OCI-LY1 (cell line): ENCODE results near the gene RASGEF1C.

Experiments
- H2AFZ ChIP-seq: fragments of 200-600 bp; sonication (generic), shearing (Covaris generic); 2 replicates; pipeline ENCODE4 v1.6.0; 2014; ENCODE audit warnings: antibody characterized with exemption, mild to moderate bottlenecking, low read length
- H3F3A ChIP-seq: fragments of 200-600 bp; sonication (generic), shearing (Covaris generic); 2 replicates; pipeline ENCODE4 v1.6.0; 2014; ENCODE audit warnings: mild to moderate bottlenecking, antibody characterized with exemption, low read length, moderate library complexity; ENCODE audit not compliant: insufficient read depth
- H3K27ac ChIP-seq: fragments of 200-600 bp; sonication (generic); 2 replicates; pipeline ENCODE4 v1.5.1; 2014; ENCODE audit warnings: low read length, mixed run types, mild to moderate bottlenecking, low read depth; ENCODE audit not compliant: poor library complexity, severe bottlenecking
- H3K27me3 ChIP-seq: fragments of 200-600 bp; sonication (generic); 2 replicates; pipeline ENCODE4 v1.6.0; 2014; ENCODE audit warnings: antibody characterized with exemption, mild to moderate bottlenecking, low read length, moderate library complexity; ENCODE audit not compliant: insufficient read depth
- H3K36me3 ChIP-seq: fragments of 200-600 bp; sonication (generic); 2 replicates; pipeline ENCODE4 v1.6.1; 2014; ENCODE audit warnings: mild to moderate bottlenecking, antibody characterized with exemption, low read length, moderate library complexity, mixed read lengths; ENCODE audit not compliant: insufficient read depth
- H3K4me1 ChIP-seq: fragments of 200-600 bp; sonication (generic); 2 replicates; pipeline ENCODE4 v1.5.1; 2014; ENCODE audit warnings: mild to moderate bottlenecking, low read length, moderate library complexity; ENCODE audit not compliant: insufficient read depth, severe bottlenecking
- H3K4me2 ChIP-seq: fragments of 200-600 bp; sonication (generic), shearing (Covaris generic); 2 replicates; pipeline ENCODE4 v1.6.1; 2014; ENCODE audit warnings: low read length
- H3K4me3 ChIP-seq: fragments of 200-600 bp; sonication (generic); 2 replicates; pipeline ENCODE4 v1.5.1; 2014; ENCODE audit warnings: low read length, low read depth, mild to moderate bottlenecking, mixed read lengths; ENCODE audit not compliant: poor library complexity, severe bottlenecking
- H3K79me2 ChIP-seq: fragments of 200-600 bp; shearing (Covaris generic); 2 replicates; pipeline ENCODE4 v1.6.1; 2016; ENCODE audit warnings: mixed run types, low read length, mixed read lengths; ENCODE audit not compliant: insufficient read depth
- H3K9ac ChIP-seq: fragments of 200-600 bp; sonication (generic), shearing (Covaris generic); 2 replicates; pipeline ENCODE4 v1.6.1; 2014; ENCODE audit warnings: mild to moderate bottlenecking, low read length, mixed read lengths
- H3K9me2 ChIP-seq: fragments of 200-600 bp; sonication (generic), shearing (Covaris generic); 2 replicates; pipeline ENCODE4 v1.6.1; 2014; ENCODE audit warnings: low read depth, mild to moderate bottlenecking, low read length, mixed read lengths
- H3K9me3 ChIP-seq: fragments of 200-600 bp; shearing (Covaris generic); 2 replicates; pipeline ENCODE4 v1.6.1; 2014; ENCODE audit warnings: low read length, mixed read lengths
- H4K20me1 ChIP-seq: fragments of 200-600 bp; sonication (generic), shearing (Covaris generic); 2 replicates; pipeline ENCODE4 v1.6.0; 2016; ENCODE audit warnings: mild to moderate bottlenecking, low read length; ENCODE audit not compliant: insufficient read depth
- EZH2 ChIP-seq: fragments of 200-600 bp; sonication (generic), shearing (Covaris generic); IDR thresholded peaks from 2 replicates; pipeline ENCODE4 v1.8.0; 2017; ENCODE audit warnings: borderline replicate concordance, mixed run types, mild to moderate bottlenecking, antibody characterized with exemption, low read length, moderate library complexity, mixed read lengths
- TF ChIP-seq, protein P1 (sequence below): fragments of 200-600 bp; sonication (generic), shearing (Covaris generic); IDR thresholded peaks from 2 replicates; pipeline ENCODE4 v1.5.1; 2017; ENCODE audit warnings: mild to moderate bottlenecking, antibody characterized with exemption, low read length, moderate library complexity, mixed read lengths

The RASGEF1C gene

DNA sequence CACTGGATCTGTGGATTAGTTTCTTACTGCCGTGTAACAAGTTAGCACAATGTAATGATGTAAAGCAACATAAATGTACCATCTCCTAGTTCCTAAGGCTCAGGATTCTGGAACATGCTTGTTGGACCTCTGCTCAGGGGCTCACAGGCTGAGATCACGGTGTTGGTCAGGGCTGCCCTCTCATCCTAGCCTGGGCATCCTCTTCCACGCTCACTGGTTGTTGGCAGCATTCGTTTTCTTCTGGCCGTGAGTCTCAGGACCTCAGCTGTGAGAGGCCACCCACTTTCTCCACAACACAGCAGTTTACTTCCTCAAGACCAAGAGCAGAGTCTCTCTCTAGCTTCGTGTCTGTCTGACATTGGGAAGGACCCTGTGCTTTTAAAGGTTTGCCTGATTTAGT is 17.3 kb downstream of the RASGEF1C start:
- no peaks in the 10 kb centered on the region for H3K79me2 ChIP-seq
- H3K9ac ChIP-seq = no peak overlapping the region
- no peaks in the 10 kb centered on the region for H4K20me1 ChIP-seq
- no peak overlapping the region for H3K4me2 ChIP-seq
- TF ChIP-seq EZH2 = no peak
- TF ChIP-seq, protein P1, sequence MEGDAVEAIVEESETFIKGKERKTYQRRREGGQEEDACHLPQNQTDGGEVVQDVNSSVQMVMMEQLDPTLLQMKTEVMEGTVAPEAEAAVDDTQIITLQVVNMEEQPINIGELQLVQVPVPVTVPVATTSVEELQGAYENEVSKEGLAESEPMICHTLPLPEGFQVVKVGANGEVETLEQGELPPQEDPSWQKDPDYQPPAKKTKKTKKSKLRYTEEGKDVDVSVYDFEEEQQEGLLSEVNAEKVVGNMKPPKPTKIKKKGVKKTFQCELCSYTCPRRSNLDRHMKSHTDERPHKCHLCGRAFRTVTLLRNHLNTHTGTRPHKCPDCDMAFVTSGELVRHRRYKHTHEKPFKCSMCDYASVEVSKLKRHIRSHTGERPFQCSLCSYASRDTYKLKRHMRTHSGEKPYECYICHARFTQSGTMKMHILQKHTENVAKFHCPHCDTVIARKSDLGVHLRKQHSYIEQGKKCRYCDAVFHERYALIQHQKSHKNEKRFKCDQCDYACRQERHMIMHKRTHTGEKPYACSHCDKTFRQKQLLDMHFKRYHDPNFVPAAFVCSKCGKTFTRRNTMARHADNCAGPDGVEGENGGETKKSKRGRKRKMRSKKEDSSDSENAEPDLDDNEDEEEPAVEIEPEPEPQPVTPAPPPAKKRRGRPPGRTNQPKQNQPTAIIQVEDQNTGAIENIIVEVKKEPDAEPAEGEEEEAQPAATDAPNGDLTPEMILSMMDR = no peak
- H3K9me3 ChIP-seq = no peaks in the 10 kb centered on the region
- no peak overlapping the region for H2AFZ ChIP-seq
- H3K4me1 ChIP-seq = no peaks in the 10 kb centered on the region
- H3F3A ChIP-seq = no peaks in the 10 kb centered on the region
- H3K9me2 ChIP-seq = no peaks in the 10 kb centered on the region
- no peak overlapping the region for H3K4me3 ChIP-seq
- H3K27me3 ChIP-seq = 0 out of 2 replicates have a peak, but pooled peaks cover 10% of the 10 kb centered on the region
- H3K27ac ChIP-seq = no peak overlapping the region
- no peaks in the 10 kb centered on the region for H3K36me3 ChIP-seq

GRCh38 chr5:180187767-180188166 is 21.2 kb downstream of the RASGEF1C start:
- H3F3A ChIP-seq = no peaks in the 10 kb centered on the region
- no peak for TF ChIP-seq EZH2
- TF ChIP-seq, protein P1 = no peak
- H3K9ac ChIP-seq = no peak overlapping the region
- no peaks in the 10 kb centered on the region for H3K36me3 ChIP-seq
- H4K20me1 ChIP-seq = no peaks in the 10 kb centered on the region
- H3K79me2 ChIP-seq = no peaks in the 10 kb centered on the region
- H3K4me2 ChIP-seq = no peak overlapping the region
- H3K4me3 ChIP-seq = no peak overlapping the region
- no peak overlapping the region for H3K27ac ChIP-seq
- no peak overlapping the region for H2AFZ ChIP-seq
- no peaks in the 10 kb centered on the region for H3K9me3 ChIP-seq
- H3K27me3 ChIP-seq = 0 out of 2 replicates have a peak, but pooled peaks cover 10% of the 10 kb centered on the region
- no peaks in the 10 kb centered on the region for H3K4me1 ChIP-seq
- no peaks in the 10 kb centered on the region for H3K9me2 ChIP-seq

DNA sequence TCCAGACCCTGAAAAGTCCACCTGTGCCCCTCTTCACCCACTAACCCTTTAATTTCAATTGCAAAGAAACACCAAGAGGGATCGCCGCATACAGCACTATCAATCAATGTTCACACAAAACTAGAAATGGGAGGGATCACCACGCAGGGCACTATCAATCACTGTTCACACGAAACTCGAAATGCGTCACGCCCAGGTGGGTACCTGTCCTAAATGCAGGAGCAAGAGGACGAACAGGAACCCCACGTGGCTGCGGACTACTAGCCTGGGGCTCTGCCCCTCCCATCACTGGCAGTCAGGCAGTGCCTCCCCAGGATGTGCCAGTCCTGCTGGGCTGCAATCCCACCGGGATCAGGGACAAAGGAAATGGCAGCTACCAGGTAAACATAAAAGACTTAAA is 28.2 kb downstream of the RASGEF1C start:
- Histone ChIP-seq H2AFZ (no peak overlapping the region), H3K9ac (no peak overlapping the region), H3K27ac (no peak overlapping the region), H3K9me3 (no peaks in the 10 kb centered on the region), H3K27me3 (no peaks in the 10 kb centered on the region), H3K9me2 (no peaks in the 10 kb centered on the region), H3F3A (no peaks in the 10 kb centered on the region), H3K36me3 (no peaks in the 10 kb centered on the region), H3K79me2 (no peaks in the 10 kb centered on the region), H3K4me1 (no peaks in the 10 kb centered on the region), H3K4me3 (no peak overlapping the region), H3K4me2 (no peak overlapping the region), H4K20me1 (no peaks in the 10 kb centered on the region)
- TF ChIP-seq, protein P1 = no peak
- no peak for TF ChIP-seq EZH2
